Limb (tissue), 2 donors: ENCODE data around the gene THSD4.
A peak's percentile ranks its signal among the peaks of the same experiment; 100 is the strongest.
"Not testable (repeated sequence)": the region's sequence is repeated elsewhere in the genome, so short reads cannot be mapped to it uniquely, and the experiment has no call there.

Source experiments
- DNase-seq, 2 donors: peaks; one replicate each; pipeline ENCODE4 v3.0.0-alpha.2; 2016; ENCODE audit errors: extremely low spot score in 2 of 2

Gene THSD4

GRCh38 chr15:71346464-71346863, 231.2 kb downstream of the THSD4 start:
- no peak for DNase-seq

GRCh38 chr15:71348597-71348996, 233.3 kb downstream of the THSD4 start:
- no peak for DNase-seq

GRCh38 chr15:71349336-71349735, 234.1 kb downstream of the THSD4 start:
- DNase-seq, result no peak

- no peak for DNase-seq
These were observed 234.7 kb downstream of the THSD4 start for GRCh38 chr15:71349736-71350526.

- no peak for DNase-seq
These were observed 235.5 kb downstream of the THSD4 start for GRCh38 chr15:71350622-71351378.

- no peak for DNase-seq
These were observed 236.9 kb downstream of the THSD4 start for GRCh38 chr15:71352125-71352524.

GRCh38 chr15:71352765-71353164, 237.5 kb downstream of the THSD4 start:
- DNase-seq, result no peak

- DNase-seq, result no peak
These were observed 237.9 kb downstream of the THSD4 start for GRCh38 chr15:71353171-71353570.

- no peak for DNase-seq
These were observed 240.0 kb downstream of the THSD4 start for GRCh38 chr15:71355268-71355667.

- DNase-seq, result peak; percentile 65 to 73
These were observed 242.1 kb downstream of the THSD4 start for GRCh38 chr15:71357321-71357732.

GRCh38 chr15:71357967-71358366, 242.7 kb downstream of the THSD4 start:
- no peak for DNase-seq

GRCh38 chr15:71359246-71359645, 244.0 kb downstream of the THSD4 start:
- no peak for DNase-seq

- DNase-seq, result no peak
These were observed 247.3 kb downstream of the THSD4 start for GRCh38 chr15:71362556-71362955.

GRCh38 chr15:71362987-71363968, 248.0 kb downstream of the THSD4 start:
- no peak for DNase-seq

GRCh38 chr15:71364117-71364584, 248.9 kb downstream of the THSD4 start:
- DNase-seq, result no peak

- DNase-seq, result no peak
These were observed 251.3 kb downstream of the THSD4 start for GRCh38 chr15:71366522-71366921.

GRCh38 chr15:71366926-71367325, 251.7 kb downstream of the THSD4 start:
- DNase-seq, result no peak

- not testable (repeated sequence) for DNase-seq
These were observed 252.5 kb downstream of the THSD4 start for GRCh38 chr15:71367737-71368136.

- DNase-seq, result not testable (repeated sequence)
These were observed 257.5 kb downstream of the THSD4 start for GRCh38 chr15:71372769-71373168.

GRCh38 chr15:71373917-71374316, 258.6 kb downstream of the THSD4 start:
- DNase-seq, result no peak

GRCh38 chr15:71374607-71375352, 259.5 kb downstream of the THSD4 start:
- DNase-seq, result no peak
